Ishikawa (cell line): ENCODE data around the gene ABLIM2.

Source experiments
- CEBPB ChIP-seq: IDR thresholded peaks from 2 replicates; pipeline ENCODE4 v1.6.1; 2012
- CREB1 ChIP-seq: IDR thresholded peaks from 2 replicates; pipeline ENCODE4 v1.6.1; 2012; ENCODE audit warnings: low read depth
- EGR1 ChIP-seq: IDR thresholded peaks from 2 replicates; pipeline ENCODE4 v1.6.1; 2012
- EP300 ChIP-seq: IDR thresholded peaks from 2 replicates; pipeline ENCODE4 v1.6.1; 2012; ENCODE audit warnings: borderline replicate concordance
- FOXM1 ChIP-seq: IDR thresholded peaks from 2 replicates; pipeline ENCODE4 v1.6.1; 2012; ENCODE audit warnings: low read depth, borderline replicate concordance
- NFIC ChIP-seq: IDR thresholded peaks from 2 replicates; pipeline ENCODE4 v1.6.1; 2012
- RAD21 ChIP-seq: IDR thresholded peaks from 2 replicates; pipeline ENCODE4 v1.6.1; 2012; ENCODE audit warnings: low read depth
- TAF1 ChIP-seq: IDR thresholded peaks from 2 replicates; pipeline ENCODE4 v1.6.1; 2012; ENCODE audit warnings: low read depth, mild to moderate bottlenecking
- TCF12 ChIP-seq: IDR thresholded peaks from 2 replicates; pipeline ENCODE4 v1.6.1; 2012; ENCODE audit warnings: low read depth
- TEAD4 ChIP-seq: IDR thresholded peaks from 2 replicates; pipeline ENCODE4 v1.6.1; 2012
- YY1 ChIP-seq: IDR thresholded peaks from 2 replicates; pipeline ENCODE4 v1.6.1; 2012; ENCODE audit warnings: low read depth
- ZBTB7A ChIP-seq: IDR thresholded peaks from 2 replicates; pipeline ENCODE4 v1.6.1; 2012; ENCODE audit warnings: low read depth
- TF ChIP-seq, protein P1 (sequence below): IDR thresholded peaks from 2 replicates; pipeline ENCODE4 v1.6.1; 2012; ENCODE audit warnings: low read depth, mild to moderate bottlenecking
- TF ChIP-seq, protein P2 (sequence below): IDR thresholded peaks from 2 replicates; pipeline ENCODE4 v1.6.1; 2012
- TF ChIP-seq, protein P3 (sequence below): IDR thresholded peaks from 2 replicates; pipeline ENCODE4 v1.6.1; 2012

Gene ABLIM2

DNA sequence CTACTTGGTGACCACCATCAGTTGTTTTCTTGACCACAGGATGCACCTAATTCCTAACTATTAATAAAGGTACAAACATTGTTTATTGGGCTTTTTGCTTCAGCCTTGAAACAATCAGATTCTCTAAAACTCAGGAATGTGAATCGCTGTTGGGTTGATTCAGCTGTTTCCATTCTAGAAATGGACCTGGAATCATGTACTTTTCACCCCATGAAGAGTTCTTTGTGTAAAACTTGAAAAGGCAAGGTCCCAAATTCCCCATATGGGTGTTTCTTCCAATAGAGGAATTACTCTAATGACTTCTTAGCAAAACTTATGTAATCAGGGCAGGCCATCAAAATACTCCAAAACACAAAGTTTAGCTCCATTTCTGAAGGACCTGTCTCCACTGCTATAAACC lies 226.3 kb downstream of the ABLIM2 start:
- TF ChIP-seq, protein P1, sequence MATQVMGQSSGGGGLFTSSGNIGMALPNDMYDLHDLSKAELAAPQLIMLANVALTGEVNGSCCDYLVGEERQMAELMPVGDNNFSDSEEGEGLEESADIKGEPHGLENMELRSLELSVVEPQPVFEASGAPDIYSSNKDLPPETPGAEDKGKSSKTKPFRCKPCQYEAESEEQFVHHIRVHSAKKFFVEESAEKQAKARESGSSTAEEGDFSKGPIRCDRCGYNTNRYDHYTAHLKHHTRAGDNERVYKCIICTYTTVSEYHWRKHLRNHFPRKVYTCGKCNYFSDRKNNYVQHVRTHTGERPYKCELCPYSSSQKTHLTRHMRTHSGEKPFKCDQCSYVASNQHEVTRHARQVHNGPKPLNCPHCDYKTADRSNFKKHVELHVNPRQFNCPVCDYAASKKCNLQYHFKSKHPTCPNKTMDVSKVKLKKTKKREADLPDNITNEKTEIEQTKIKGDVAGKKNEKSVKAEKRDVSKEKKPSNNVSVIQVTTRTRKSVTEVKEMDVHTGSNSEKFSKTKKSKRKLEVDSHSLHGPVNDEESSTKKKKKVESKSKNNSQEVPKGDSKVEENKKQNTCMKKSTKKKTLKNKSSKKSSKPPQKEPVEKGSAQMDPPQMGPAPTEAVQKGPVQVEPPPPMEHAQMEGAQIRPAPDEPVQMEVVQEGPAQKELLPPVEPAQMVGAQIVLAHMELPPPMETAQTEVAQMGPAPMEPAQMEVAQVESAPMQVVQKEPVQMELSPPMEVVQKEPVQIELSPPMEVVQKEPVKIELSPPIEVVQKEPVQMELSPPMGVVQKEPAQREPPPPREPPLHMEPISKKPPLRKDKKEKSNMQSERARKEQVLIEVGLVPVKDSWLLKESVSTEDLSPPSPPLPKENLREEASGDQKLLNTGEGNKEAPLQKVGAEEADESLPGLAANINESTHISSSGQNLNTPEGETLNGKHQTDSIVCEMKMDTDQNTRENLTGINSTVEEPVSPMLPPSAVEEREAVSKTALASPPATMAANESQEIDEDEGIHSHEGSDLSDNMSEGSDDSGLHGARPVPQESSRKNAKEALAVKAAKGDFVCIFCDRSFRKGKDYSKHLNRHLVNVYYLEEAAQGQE, result no peak
- TF ChIP-seq RAD21 (no peak), FOXM1 (no peak), TAF1 (no peak), YY1 (no peak), EGR1 (no peak), CREB1 (no peak), TEAD4 (no peak), EP300 (no peak), TCF12 (no peak), ZBTB7A (no peak), CEBPB (no peak), NFIC (no peak)
- TF ChIP-seq, protein P2, sequence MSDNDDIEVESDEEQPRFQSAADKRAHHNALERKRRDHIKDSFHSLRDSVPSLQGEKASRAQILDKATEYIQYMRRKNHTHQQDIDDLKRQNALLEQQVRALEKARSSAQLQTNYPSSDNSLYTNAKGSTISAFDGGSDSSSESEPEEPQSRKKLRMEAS, result no peak
- TF ChIP-seq, protein P3, sequence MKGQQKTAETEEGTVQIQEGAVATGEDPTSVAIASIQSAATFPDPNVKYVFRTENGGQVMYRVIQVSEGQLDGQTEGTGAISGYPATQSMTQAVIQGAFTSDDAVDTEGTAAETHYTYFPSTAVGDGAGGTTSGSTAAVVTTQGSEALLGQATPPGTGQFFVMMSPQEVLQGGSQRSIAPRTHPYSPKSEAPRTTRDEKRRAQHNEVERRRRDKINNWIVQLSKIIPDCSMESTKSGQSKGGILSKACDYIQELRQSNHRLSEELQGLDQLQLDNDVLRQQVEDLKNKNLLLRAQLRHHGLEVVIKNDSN, result no peak

- TF ChIP-seq NFIC, result peak; percentile 83
- TF ChIP-seq, protein P3, result 0 out of 2 replicates have a peak, but pooled peaks have one; percentile 4
- no peak for TF ChIP-seq CEBPB
- TF ChIP-seq RAD21, result peak; percentile 57
- TF ChIP-seq CREB1, result no peak
- TF ChIP-seq YY1, result 0 out of 2 replicates have a peak, but pooled peaks have one; percentile 11
- peak; percentile 75; the same call in 1 of the 2 replicates for TF ChIP-seq EP300
- TF ChIP-seq FOXM1, result no peak
- TF ChIP-seq, protein P2, result peak; percentile 59
- TF ChIP-seq EGR1, result no peak
- peak; percentile 81 for TF ChIP-seq TEAD4
- peak; percentile 58 for TF ChIP-seq TCF12
- no peak for TF ChIP-seq TAF1
- TF ChIP-seq ZBTB7A, result no peak
- TF ChIP-seq, protein P1, result no peak
These were observed 229.3 kb downstream of the ABLIM2 start for GRCh38 chr4:7929118-7929951.

GRCh38 chr4:7928711-7929110 lies 229.9 kb downstream of the ABLIM2 start:
- TF ChIP-seq TAF1 (no peak), CREB1 (no peak), FOXM1 (no peak), EP300 (no peak), NFIC (no peak), CEBPB (no peak), RAD21 (no peak), EGR1 (no peak), TCF12 (no peak), YY1 (no peak), TEAD4 (no peak)
- TF ChIP-seq, protein P3, result no peak
- TF ChIP-seq, protein P2, result no peak
- TF ChIP-seq, protein P1, result no peak
